Mesendoderm (in vitro differentiated cells): ENCODE measurements around the gene GPN2.

Experiments used
- DNase-seq: peaks from one replicate; pipeline ENCODE4 v3.0.0; 2013
- H2AK5ac ChIP-seq: 2 replicates; pipeline ENCODE4 v1.6.1; 2013; ENCODE audit warnings: low read length, inconsistent platforms
- H2BK120ac ChIP-seq: 2 replicates; pipeline ENCODE4 v1.6.1; 2013; ENCODE audit warnings: low read depth, mild to moderate bottlenecking, low read length, moderate library complexity, mixed read lengths
- H2BK15ac ChIP-seq: replicated peaks from 2 replicates; pipeline ENCODE4 v1.6.1; 2013; ENCODE audit warnings: low read depth, mild to moderate bottlenecking, moderate library complexity
- H2BK5ac ChIP-seq: 2 replicates; pipeline ENCODE4 v1.6.1; 2013; ENCODE audit warnings: low read length, inconsistent platforms
- H3K18ac ChIP-seq: 2 replicates; pipeline ENCODE4 v1.6.1; 2013; ENCODE audit warnings: mild to moderate bottlenecking, low read length, mixed read lengths
- H3K23ac ChIP-seq: one replicate; pipeline ENCODE4 v1.6.1; 2013; ENCODE audit warnings: low read length
- H3K27ac ChIP-seq: 2 replicates; pipeline ENCODE4 v1.5.1; 2013; ENCODE audit warnings: low read depth, mild to moderate bottlenecking, inconsistent platforms, low read length, moderate library complexity
- H3K27me3 ChIP-seq: 2 replicates; pipeline ENCODE4 v1.6.1; 2013; ENCODE audit warnings: low read length, control low read depth, mild to moderate bottlenecking, inconsistent platforms; ENCODE audit not compliant: insufficient read depth, poor library complexity
- H3K36me3 ChIP-seq: 2 replicates; pipeline ENCODE4 v1.6.1; 2013; ENCODE audit warnings: low read length, inconsistent platforms; ENCODE audit not compliant: control insufficient read depth, insufficient read depth
- H3K4ac ChIP-seq: one replicate; pipeline ENCODE4 v1.6.1; 2013; ENCODE audit warnings: low read depth, mild to moderate bottlenecking, low read length, moderate library complexity
- H3K4me1 ChIP-seq: 2 replicates; pipeline ENCODE4 v1.6.1; 2013; ENCODE audit warnings: low read depth, low read length, inconsistent platforms; ENCODE audit not compliant: control insufficient read depth
- H3K4me2 ChIP-seq: 2 replicates; pipeline ENCODE4 v1.6.1; 2013; ENCODE audit warnings: low read length
- H3K4me3 ChIP-seq: 2 replicates; pipeline ENCODE4 v1.5.1; 2013; ENCODE audit warnings: mild to moderate bottlenecking, low read length
- H3K56ac ChIP-seq: one replicate; pipeline ENCODE4 v1.6.1; 2013; ENCODE audit warnings: low read length
- H3K79me1 ChIP-seq: 2 replicates; pipeline ENCODE4 v1.6.1; 2013; ENCODE audit warnings: low read length, inconsistent platforms
- H3K79me2 ChIP-seq: 2 replicates; pipeline ENCODE4 v1.6.1; 2013; ENCODE audit warnings: mild to moderate bottlenecking, low read length; ENCODE audit not compliant: control insufficient read depth, insufficient read depth
- H3K9ac ChIP-seq: 2 replicates; pipeline ENCODE4 v1.6.1; 2013; ENCODE audit warnings: low read length, inconsistent platforms
- H4K5ac ChIP-seq: one replicate; pipeline ENCODE4 v1.6.1; 2013; ENCODE audit warnings: low read length
- H4K8ac ChIP-seq: one replicate; pipeline ENCODE4 v1.6.1; 2013; ENCODE audit warnings: low read depth, mild to moderate bottlenecking, control low read depth, low read length, moderate library complexity
- WGBS: extraction: QIAGEN DNeasy Blood & Tissue Kit; methylation state at CpG from one replicate; pipeline ENCODE4 v1.1.7; 2013; ENCODE audit warnings: low lambda C conversion rate, missing lambda C conversion rate; ENCODE audit not compliant: insufficient coverage; ENCODE audit errors: extremely low coverage; 5-methylcytosine and 5-hydroxymethylcytosine counted together

Gene GPN2

GRCh38 chr1:26864610-26865480 is 25.2 kb downstream of the GPN2 start:
- Histone ChIP-seq H4K8ac (peak overlapping the region; percentile 1), H3K79me1 (no peaks in the 10 kb centered on the region), H3K27me3 (no peaks in the 10 kb centered on the region), H3K56ac (peak overlapping the region; percentile 99), H3K9ac (peak overlapping the region; percentile 97), H3K4me1 (no peaks in the 10 kb centered on the region), H3K27ac (peak overlapping the region; percentile 94), H3K23ac (peak overlapping the region; percentile 94), H3K4me2 (peak overlapping the region; percentile 99), H3K79me2 (no peaks in the 10 kb centered on the region), H3K18ac (peak overlapping the region; percentile 77), H2BK120ac (peak overlapping the region; percentile 11), H2BK5ac (peak overlapping the region; percentile 88), H2BK15ac (no peak overlapping the region), H3K4me3 (peak overlapping the region; percentile 88), H3K36me3 (no peaks in the 10 kb centered on the region), H3K4ac (no peak overlapping the region), H4K5ac (no peak overlapping the region), H2AK5ac (no peak overlapping the region)
- WGBS = no CpG with 5 or more reads among the region's 75 CpGs
- DNase-seq = peak; percentile 99

GRCh38 chr1:26863685-26864077 is 26.4 kb downstream of the GPN2 start:
- no peak overlapping the region for H2BK5ac ChIP-seq
- H4K5ac ChIP-seq = no peak overlapping the region
- peak overlapping the region; percentile 42 for H3K9ac ChIP-seq
- H3K4me3 ChIP-seq = no peak overlapping the region
- H3K79me2 ChIP-seq = no peaks in the 10 kb centered on the region
- H2AK5ac ChIP-seq = no peak overlapping the region
- H3K4me1 ChIP-seq = no peaks in the 10 kb centered on the region
- H2BK15ac ChIP-seq = no peak overlapping the region
- H3K79me1 ChIP-seq = no peaks in the 10 kb centered on the region
- no peaks in the 10 kb centered on the region for H3K36me3 ChIP-seq
- H3K4me2 ChIP-seq = no peak overlapping the region
- H3K23ac ChIP-seq = no peak overlapping the region
- DNase-seq = no peak
- no peak overlapping the region for H3K27ac ChIP-seq
- H4K8ac ChIP-seq = no peak overlapping the region
- peak overlapping the region; percentile 99 for H3K56ac ChIP-seq
- H2BK120ac ChIP-seq = no peak overlapping the region
- no CpG with 5 or more reads among the region's 20 CpGs for WGBS
- H3K4ac ChIP-seq = no peak overlapping the region
- H3K27me3 ChIP-seq = no peaks in the 10 kb centered on the region
- H3K18ac ChIP-seq = no peak overlapping the region

- no peak within 1 kb of the TSS for H2BK120ac ChIP-seq
- no peak within 1 kb of the TSS for H2BK15ac ChIP-seq
- WGBS = no CpG with 5 or more reads among the region's 37 CpGs
- peak within 1 kb of the TSS; percentile 45 for H2AK5ac ChIP-seq
- peak within 1 kb of the TSS; percentile 97 for H3K9ac ChIP-seq
- no peak within 1 kb of the TSS for H3K4ac ChIP-seq
- peak within 1 kb of the TSS; percentile 99 for H3K56ac ChIP-seq
- H3K4me1 ChIP-seq = no peaks in the 10 kb centered on the region
- H3K18ac ChIP-seq = no peak within 1 kb of the TSS
- peak within 1 kb of the TSS; percentile 5 for H2BK5ac ChIP-seq
- H3K79me1 ChIP-seq = no peaks in the 10 kb centered on the region
- no peak within 1 kb of the TSS for H4K8ac ChIP-seq
- no peak within 1 kb of the TSS for H3K4me3 ChIP-seq
- H3K79me2 ChIP-seq = no peaks in the 10 kb centered on the region
- DNase-seq = peak; percentile 97
- no peak within 1 kb of the TSS for H3K27ac ChIP-seq
- no peak within 1 kb of the TSS for H4K5ac ChIP-seq
- no peaks in the 10 kb centered on the region for H3K36me3 ChIP-seq
- no peak within 1 kb of the TSS for H3K23ac ChIP-seq
- H3K4me2 ChIP-seq = peak within 1 kb of the TSS; percentile 34
- H3K27me3 ChIP-seq = no peaks in the 10 kb centered on the region
Measured at GRCh38 chr1:26862781-26863684, 27.1 kb downstream of the GPN2 start, which contains the start of gene SFN. Gene SFN (plus strand): TSS chr1:26863149. CDS start chr1:26863213, 64 bp downstream.

GRCh38 chr1:26861889-26862378 is 28.1 kb downstream of the GPN2 start:
- peaks cover under 1% of the 10 kb centered on the region for H3K4me1 ChIP-seq
- no peaks in the 10 kb centered on the region for H3K79me1 ChIP-seq
- DNase-seq = no peak
- H3K23ac ChIP-seq = no peak overlapping the region
- H3K4me2 ChIP-seq = no peak overlapping the region
- H3K9ac ChIP-seq = no peak overlapping the region
- H3K27ac ChIP-seq = no peak overlapping the region
- H4K5ac ChIP-seq = no peak overlapping the region
- H3K4me3 ChIP-seq = no peak overlapping the region
- H3K79me2 ChIP-seq = no peaks in the 10 kb centered on the region
- H3K4ac ChIP-seq = no peak overlapping the region
- H3K36me3 ChIP-seq = no peaks in the 10 kb centered on the region
- WGBS = no CpG with 5 or more reads among the region's 7 CpGs
- no peak overlapping the region for H3K18ac ChIP-seq
- H3K27me3 ChIP-seq = no peaks in the 10 kb centered on the region
- no peak overlapping the region for H2BK15ac ChIP-seq
- H2BK120ac ChIP-seq = no peak overlapping the region
- H2AK5ac ChIP-seq = no peak overlapping the region
- no peak overlapping the region for H2BK5ac ChIP-seq
- no peak overlapping the region for H4K8ac ChIP-seq
- peak overlapping the region; percentile 71 for H3K56ac ChIP-seq

GRCh38 chr1:26861286-26861701 is 28.8 kb downstream of the GPN2 start:
- H3K18ac ChIP-seq = no peak overlapping the region
- no peak overlapping the region for H2BK120ac ChIP-seq

More at GRCh38 chr1:26861286-26861701, 28.8 kb downstream of the GPN2 start:
- H3K56ac ChIP-seq = peak overlapping the region; percentile 36
- H3K9ac ChIP-seq = no peak overlapping the region
- no peak overlapping the region for H4K8ac ChIP-seq
- H3K4me2 ChIP-seq = no peak overlapping the region
- no peaks in the 10 kb centered on the region for H3K27me3 ChIP-seq
- peaks cover 3% of the 10 kb centered on the region for H3K4me1 ChIP-seq
- no peaks in the 10 kb centered on the region for H3K79me1 ChIP-seq
- no peak overlapping the region for H2AK5ac ChIP-seq
- no peaks in the 10 kb centered on the region for H3K79me2 ChIP-seq
- H3K23ac ChIP-seq = no peak overlapping the region
- peak overlapping the region; percentile 10 for H3K27ac ChIP-seq
- H2BK5ac ChIP-seq = no peak overlapping the region
- peak; percentile 73 for DNase-seq
- H3K4me3 ChIP-seq = no peak overlapping the region
- WGBS = no CpG with 5 or more reads among the region's 5 CpGs
- H4K5ac ChIP-seq = no peak overlapping the region
- no peak overlapping the region for H3K4ac ChIP-seq
- H2BK15ac ChIP-seq = no peak overlapping the region
- no peaks in the 10 kb centered on the region for H3K36me3 ChIP-seq
